Measurements from ENCODE around the gene FAM222B.
A peak's percentile ranks its signal among the peaks of the same experiment; 100 is the strongest.
"Not testable (repeated sequence)": the region's sequence is repeated elsewhere in the genome, so short reads cannot be mapped to it uniquely, and the experiment has no call there.

Gene FAM222B

DNA sequence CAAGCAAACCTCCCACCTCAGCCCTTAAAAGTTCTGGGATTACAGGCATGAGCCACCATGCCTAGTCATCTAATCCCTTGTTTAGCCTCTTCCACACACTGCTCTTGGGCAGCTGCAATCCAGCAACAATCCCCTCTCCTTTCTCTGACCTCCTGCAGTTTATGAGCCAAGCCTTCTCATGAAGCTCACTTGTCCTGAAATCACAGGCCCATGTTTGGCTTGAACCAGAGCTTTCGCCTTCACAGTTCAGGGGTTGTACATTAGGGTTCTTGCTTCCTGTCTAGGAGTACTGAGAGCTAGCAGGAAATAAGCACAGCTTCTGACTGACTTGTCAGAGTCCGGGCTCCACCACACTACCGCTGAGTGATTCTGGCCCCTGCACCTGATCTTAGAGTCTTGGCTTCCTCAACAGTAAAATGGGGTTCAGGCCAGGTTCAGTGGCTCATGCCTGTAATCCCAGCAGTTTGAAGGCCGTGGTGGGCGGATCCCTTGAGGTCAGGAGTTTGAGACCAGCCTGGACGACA lies 28.5 kb upstream of the FAM222B start:
- no peak for DNase-seq (ENCODE audit: low spot score)

GRCh38 chr17:28867276-28867675 lies 24.7 kb upstream of the FAM222B start:
- no peak for DNase-seq (ENCODE audit: low spot score)

GRCh38 chr17:28865946-28866752 lies 23.6 kb upstream of the FAM222B start:
- no peak for DNase-seq (ENCODE audit: low spot score)

DNA sequence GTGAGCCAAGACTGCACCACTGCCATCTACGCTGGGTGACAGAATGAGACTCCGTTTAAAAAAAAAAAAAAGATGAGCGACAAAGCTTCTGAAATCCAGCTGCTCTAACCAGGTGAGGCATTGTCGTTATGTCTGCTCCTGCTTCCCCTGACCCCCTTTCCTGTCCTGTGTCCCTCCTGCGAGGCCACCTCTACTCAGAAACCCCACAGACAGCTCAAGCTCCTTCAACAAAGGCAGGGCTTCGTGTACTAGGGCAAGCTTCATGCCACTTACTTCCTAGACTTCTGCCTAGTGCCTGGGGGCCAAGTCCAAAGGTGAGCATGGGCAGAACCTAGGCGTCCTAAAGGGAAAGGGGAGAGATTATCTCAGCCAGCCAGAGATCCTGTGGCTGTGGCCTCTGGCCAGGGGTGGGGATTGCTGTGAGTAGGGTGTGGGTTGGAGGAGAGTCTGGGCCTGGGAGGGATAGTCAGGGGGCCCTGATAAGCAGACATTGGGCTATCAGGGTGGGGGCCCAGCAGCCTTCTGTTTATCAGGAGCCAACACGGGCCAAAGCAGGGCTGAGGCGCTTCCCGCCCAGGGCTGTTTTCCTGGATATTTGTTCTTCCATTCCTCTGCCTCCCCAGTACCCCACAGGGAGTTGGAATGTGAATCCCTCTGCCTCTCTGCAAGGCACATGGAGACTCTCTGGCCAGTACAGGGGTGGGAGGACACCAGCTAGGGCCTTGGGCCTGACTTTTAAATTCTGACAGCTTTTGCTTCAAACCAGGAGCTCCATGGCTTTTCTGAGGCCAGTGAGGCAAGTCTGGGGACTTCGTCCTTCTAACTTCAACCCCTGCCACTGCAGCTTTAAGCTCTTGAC lies 22.6 kb upstream of the FAM222B start:
- no peak for DNase-seq (ENCODE audit: low spot score)

- DNase-seq (ENCODE audit: low spot score) = no peak
Measured at GRCh38 chr17:28863953-28864352, 21.4 kb upstream of the FAM222B start.

DNA sequence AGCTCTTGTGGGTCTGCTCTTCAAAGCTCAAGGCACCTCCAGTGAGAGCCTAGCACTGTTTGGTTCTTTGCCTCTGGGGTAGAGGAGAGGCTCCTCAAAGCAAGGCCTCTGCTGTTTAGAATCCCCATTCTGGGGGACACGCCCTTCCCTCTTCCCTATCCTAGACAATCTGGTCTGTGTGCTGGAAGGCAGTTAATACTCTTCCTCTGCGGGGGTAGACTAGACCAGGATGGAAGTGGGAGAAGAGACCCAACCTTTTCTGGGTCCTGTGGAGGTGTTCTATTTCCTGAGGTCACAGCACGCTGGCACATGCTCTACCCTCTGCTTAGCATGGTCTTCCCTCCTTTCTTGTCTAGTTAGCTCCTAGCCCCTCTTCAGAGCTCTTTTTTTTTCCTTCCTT lies 20.0 kb upstream of the FAM222B start:
- no peak for DNase-seq (ENCODE audit: low spot score)

DNA sequence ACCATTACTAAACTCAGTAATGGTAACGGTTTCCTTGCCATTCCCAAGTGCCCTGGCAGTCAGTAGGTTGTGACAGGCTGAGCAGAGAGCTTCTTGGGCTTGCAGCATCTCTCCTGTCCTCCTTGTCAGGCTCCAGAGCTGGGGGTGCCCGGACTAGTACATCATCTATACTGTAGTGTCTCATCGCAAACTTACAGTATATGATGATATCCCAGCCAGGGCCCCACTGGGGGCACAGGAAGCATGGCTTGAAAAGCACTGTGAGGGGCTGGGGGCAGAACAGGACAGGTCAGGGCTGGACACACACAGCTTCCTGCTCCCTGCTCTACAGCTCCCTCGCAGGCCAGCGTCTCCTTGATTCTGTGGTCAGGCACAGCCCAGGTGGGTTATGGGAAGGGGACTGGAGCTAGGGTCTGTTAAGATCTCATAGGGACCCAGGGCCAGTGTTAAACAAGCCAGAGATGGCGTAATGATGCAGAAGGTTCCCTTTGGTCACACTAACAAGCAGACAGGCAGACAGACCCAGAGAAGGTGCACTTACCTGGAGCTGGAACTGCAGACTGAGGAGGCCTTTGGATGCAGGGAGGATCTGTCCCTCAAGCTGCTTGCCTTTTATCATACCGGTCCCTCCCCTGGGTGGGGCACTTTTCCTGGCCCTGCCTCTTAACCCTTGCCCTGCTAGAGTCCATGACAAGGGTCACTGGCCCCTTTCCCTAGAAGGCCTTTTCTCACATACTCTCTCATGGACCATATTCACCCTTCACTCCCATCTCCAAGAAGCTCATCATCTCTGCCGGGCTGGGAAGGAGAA lies 19.0 kb upstream of the FAM222B start:
- DNase-seq (ENCODE audit: low spot score) = no peak

DNA sequence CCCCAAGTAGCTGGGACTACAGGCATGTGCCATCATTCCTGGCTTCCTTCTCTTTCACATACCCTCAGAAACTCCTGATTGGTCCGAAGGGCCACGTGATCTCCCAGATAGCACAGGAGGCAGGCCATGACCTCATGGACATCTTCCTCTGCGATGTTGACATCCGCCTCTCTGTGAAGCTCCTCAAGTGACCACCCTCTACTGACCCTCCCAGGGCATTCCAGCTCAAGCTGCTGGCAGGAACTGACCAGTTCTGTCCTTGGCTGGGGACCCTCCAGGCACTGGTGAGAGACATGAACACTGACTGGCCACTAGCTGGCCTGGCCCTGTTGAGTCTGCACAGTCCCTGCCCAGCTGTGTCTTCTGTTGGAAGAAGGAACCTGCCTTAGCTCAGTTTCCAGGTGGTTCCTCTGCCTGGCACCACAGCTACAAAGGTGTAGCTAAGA lies 17.8 kb upstream of the FAM222B start:
- no peak for DNase-seq (ENCODE audit: low spot score)

- DNase-seq (ENCODE audit: low spot score) = no peak
Measured at GRCh38 chr17:28858801-28859355, 16.3 kb upstream of the FAM222B start.

GRCh38 chr17:28857905-28858800 lies 15.6 kb upstream of the FAM222B start:
- no peak for DNase-seq (ENCODE audit: low spot score)

GRCh38 chr17:28856028-28856574 lies 13.5 kb upstream of the FAM222B start:
- DNase-seq (ENCODE audit: low spot score) = no peak

- DNase-seq (ENCODE audit: low spot score) = no peak
Measured at GRCh38 chr17:28855336-28855679, 12.7 kb upstream of the FAM222B start.

- peak; percentile 81 for DNase-seq (ENCODE audit: low spot score)
Measured at GRCh38 chr17:28854457-28855335, 12.1 kb upstream of the FAM222B start, which contains the start of gene ERAL1. Gene ERAL1, plus strand, starts transcription at chr17:28855016. Its CDS starts 19 bp downstream, at chr17:28855035.

- DNase-seq (ENCODE audit: low spot score) = no peak
Measured at GRCh38 chr17:28853295-28853694, 10.7 kb upstream of the FAM222B start.

- DNase-seq (ENCODE audit: low spot score) = no peak
Measured at GRCh38 chr17:28849281-28849680, 6.7 kb upstream of the FAM222B start.

- DNase-seq (ENCODE audit: low spot score) = not testable (repeated sequence)
Measured at GRCh38 chr17:28848667-28849066, 6.1 kb upstream of the FAM222B start.

- DNase-seq (ENCODE audit: low spot score) = not testable (repeated sequence)
Measured at GRCh38 chr17:28846699-28847098, 4.1 kb upstream of the FAM222B start.

GRCh38 chr17:28846231-28846630 lies 3.6 kb upstream of the FAM222B start:
- no peak for DNase-seq (ENCODE audit: low spot score)

- DNase-seq (ENCODE audit: low spot score) = no peak
Measured at GRCh38 chr17:28843816-28844148, 1.2 kb upstream of the FAM222B start.

Measured in SW480 (cell line).